HepG2 (cell line): Measurements from ENCODE around the gene ENHO. TPM values are rescaled to one million over a fixed set of nuclear protein-coding genes. Genes with fewer than 3 reads are reported as not detected.

Source experiments
- ATAC-seq: fragments of 200-7000 bp; cut with Tn5 transposase; 3 replicates; pipeline ENCODE4 v1.9.1; 2020; ENCODE audit warnings: mild to moderate bottlenecking, moderate library complexity
- BruUV-seq: library from RNA; stranded (reverse); fragments of 400-500 nt; replicated peaks from 2 replicates; lab custom pipeline; 2021; lab: Mats Ljungman, UMichigan
- CTCF ChIA-PET: fragments of 300-600 bp; formaldehyde crosslinking; extraction: SDS; loops from one replicate; lab custom pipeline; 2021; ENCODE audit warnings: low total read pairs, inconsistent platforms, low intra/inter-chr PET ratio; lab: Yijun Ruan, JAX
- POLR2A ChIA-PET: fragments of 350-600 bp; sonication (Branson Sonifier 250); formaldehyde crosslinking; loops from one replicate; lab custom pipeline; 2020; ENCODE audit warnings: antibody characterized with exemption, inconsistent platforms; lab: Yijun Ruan, JAX
- DNase-seq: peaks from one replicate; pipeline ENCODE4 v3.0.0-alpha.2; 2015; ENCODE audit warnings: low spot score
- FAIRE-seq: peaks from 3 replicates; lab custom pipeline; 2011; peaks lifted over from hg19 to GRCh38; lab: Jason Lieb, UNC
- H2AFZ ChIP-seq: one replicate; pipeline ENCODE4 v1.6.1; 2011; ENCODE audit warnings: low read length, inconsistent platforms
- H3K27ac ChIP-seq: fragments of 300-600 bp; 3 replicates; pipeline ENCODE4 v1.8.0; 2011; ENCODE audit warnings: mixed run types, mild to moderate bottlenecking, mixed read lengths, low read length, inconsistent platforms; ENCODE audit not compliant: insufficient read depth; ENCODE audit errors: extremely low read length
- H3K27me3 ChIP-seq, 2 experiments: fragments of 200-600 bp in 1 of 2; 2 replicates in 1 of 2; 3 replicates in 1 of 2; pipeline versions ENCODE4 v1.6.0 to v1.8.0; 2011; ENCODE audit warnings: low read length in 2 of 2, mild to moderate bottlenecking in 2 of 2, moderate library complexity in 2 of 2, inconsistent platforms in 1 of 2; ENCODE audit not compliant: insufficient read depth in 2 of 2, control insufficient read depth in 1 of 2
- H3K36me3 ChIP-seq, 2 experiments: fragments of 200-600 bp in 1 of 2; replicated peaks in 1 of 2; 2 replicates in 1 of 2; 3 replicates in 1 of 2; pipeline versions ENCODE4 v1.5.1 to v1.8.0; 2011; ENCODE audit warnings: low read length in 2 of 2, inconsistent platforms in 1 of 2; ENCODE audit not compliant: insufficient read depth in 2 of 2, control insufficient read depth in 1 of 2
- H3K4me1 ChIP-seq: 2 replicates; pipeline ENCODE4 v1.5.1; 2012; ENCODE audit warnings: low read length, inconsistent platforms; ENCODE audit not compliant: insufficient read depth
- H3K4me2 ChIP-seq: 2 replicates; pipeline ENCODE4 v1.6.0; 2011; ENCODE audit warnings: low read depth, low read length, inconsistent platforms
- H3K4me3 ChIP-seq, 3 experiments: fragments of 200-600 bp in 1 of 3; sonication (generic), shearing (Covaris generic) in 1 of 3; replicated peaks in 1 of 3; 2 replicates each; pipeline ENCODE4 v1.5.1; 2011 to 2016; ENCODE audit warnings: low read length in 3 of 3, inconsistent platforms in 2 of 3, low read depth in 2 of 3, mild to moderate bottlenecking in 2 of 3, control low read depth in 1 of 3, mixed read lengths in 1 of 3; ENCODE audit not compliant: insufficient read depth in 1 of 3
- H3K79me2 ChIP-seq: one replicate; pipeline ENCODE4 v1.6.1; 2011; ENCODE audit warnings: low read length, inconsistent platforms; ENCODE audit not compliant: insufficient read depth
- H3K9ac ChIP-seq: 2 replicates; pipeline ENCODE4 v1.6.0; 2011; ENCODE audit warnings: mild to moderate bottlenecking, low read depth, low read length, inconsistent platforms; ENCODE audit not compliant: insufficient read depth
- H3K9me3 ChIP-seq: 2 replicates; pipeline ENCODE4 v1.5.1; 2012; ENCODE audit warnings: mild to moderate bottlenecking, low read length
- H4K20me1 ChIP-seq: 2 replicates; pipeline ENCODE4 v1.6.0; 2011; ENCODE audit warnings: inconsistent platforms, mild to moderate bottlenecking, low read length, moderate library complexity; ENCODE audit not compliant: insufficient read depth
- GATAD1 ChIP-seq: IDR thresholded peaks from 2 replicates; pipeline ENCODE4 v1.6.1; 2016; ENCODE audit warnings: missing genetic modification reagents, missing compliant biosample characterization
- KMT2B ChIP-seq: IDR thresholded peaks from 2 replicates; pipeline ENCODE4 v1.6.1; 2016; ENCODE audit warnings: missing genetic modification reagents, missing compliant biosample characterization
- NRL ChIP-seq: sonication (generic); formaldehyde crosslinking; IDR thresholded peaks from 2 replicates; pipeline ENCODE4 v1.5.0; 2020; ENCODE audit warnings: missing genetic modification reagents, mild to moderate bottlenecking, moderate library complexity, borderline replicate concordance
- PREB ChIP-seq: sonication (generic); formaldehyde crosslinking; IDR thresholded peaks from 2 replicates; pipeline ENCODE4 v1.4.0; 2020; ENCODE audit warnings: missing genetic modification reagents
- ZNF136 ChIP-seq: sonication (generic); formaldehyde crosslinking; IDR thresholded peaks from 2 replicates; pipeline ENCODE4 v1.8.1; 2022; ENCODE audit warnings: low read depth, mild to moderate bottlenecking, moderate library complexity, missing genetic modification reagents
- ZNF143 ChIP-seq: sonication (generic); formaldehyde crosslinking; IDR thresholded peaks from 2 replicates; pipeline ENCODE4 v1.4.0; 2020; ENCODE audit warnings: missing genetic modification reagents
- ZNF256 ChIP-seq: sonication (generic); formaldehyde crosslinking; conservative IDR thresholded peaks from 2 replicates; pipeline ENCODE4 v1.4.0; 2020; ENCODE audit warnings: missing genetic modification reagents
- ZNF276 ChIP-seq: sonication (generic); formaldehyde crosslinking; IDR thresholded peaks from 2 replicates; pipeline ENCODE4 v1.4.0; 2020; ENCODE audit warnings: mild to moderate bottlenecking, low read depth, missing genetic modification reagents
- ZNF326 ChIP-seq: sonication (generic); formaldehyde crosslinking; IDR thresholded peaks from 2 replicates; pipeline ENCODE4 v1.4.0; 2020; ENCODE audit warnings: missing genetic modification reagents, borderline replicate concordance
- ZNF512 ChIP-seq: sonication (generic); formaldehyde crosslinking; IDR thresholded peaks from 2 replicates; pipeline ENCODE4 v1.4.0; 2020; ENCODE audit warnings: mild to moderate bottlenecking, missing genetic modification reagents
- ZNF547 ChIP-seq: sonication (generic); formaldehyde crosslinking; IDR thresholded peaks from 2 replicates; pipeline ENCODE4 v1.5.1; 2020; ENCODE audit warnings: mild to moderate bottlenecking, missing genetic modification reagents
- ZNF709 ChIP-seq: sonication (generic); formaldehyde crosslinking; IDR thresholded peaks from 2 replicates; pipeline ENCODE4 v1.5.0; 2020; ENCODE audit warnings: mild to moderate bottlenecking, missing genetic modification reagents
- WGBS: methylation state at CpG from one replicate; pipeline ENCODE4 v1.1.6; 2017; ENCODE audit warnings: low lambda C conversion rate; 5-methylcytosine and 5-hydroxymethylcytosine counted together
- in situ Hi-C: cut with HindIII; loops from 2 replicates; pipeline ENCODE4 v1.10.0; 2017; ENCODE audit warnings: low pct_unique_long_range_greater_than_20kb; ENCODE audit not compliant: extremely low pct_ligation_motif_present
- intact Hi-C: fragments of 100-400 bp; cut with micrococcal nuclease; formaldehyde crosslinking; loops from one replicate; pipeline ENCODE4 v1.10.0; 2022; ENCODE audit not compliant: unreplicated experiment
- polyA plus RNA-seq, 8 experiments: library from polyadenylated mRNA; depleted of rRNA in 3 of 8; stranded (reverse) in 7 of 8; unstranded in 1 of 8; fragments of >200 nt; fragmentation: Illumina TruSeq in 4 of 8; extraction: Trizol in 4 of 8; gene quantifications; 2 replicates each; pipeline versions ENCODE4 v1.2.1 to v1.2.3, GENCODE V29; 2011 to 2016; ENCODE audit warnings: low read depth in 4 of 8, missing spikeins in 1 of 8, mixed read lengths in 1 of 8; ENCODE audit not compliant: insufficient read depth in 1 of 8
- total RNA-seq, 5 experiments: library from RNA; depleted of rRNA; stranded (reverse); fragments of >200 nt; fragmentation: Illumina TruSeq; extraction: Trizol; gene quantifications; 2 replicates each; pipeline ENCODE4 v1.2.3, GENCODE V29; 2016; ENCODE audit warnings: low read depth in 1 of 5

The ENHO gene
- total and polyA plus RNA-seq, 2 of the 13 experiments (the other 11 are each of a cell fraction or from before 2014, with no cell fraction given), result 0.08 to 0.60 TPM

GRCh38 chr9:34550681-34551270 is 28.0 kb upstream of the ENHO start (continued):
- TF ChIP-seq ZNF547 (no peak), ZNF136 (no peak), ZNF512 (CRISPR knock-in tag) (no peak)

GRCh38 chr9:34550016-34550680 is 27.4 kb upstream of the ENHO start:
- H3K9ac ChIP-seq, result no peak overlapping the region
- no peaks in the 10 kb centered on the region for H3K36me3 ChIP-seq
- ATAC-seq, result no peak
- peaks cover 5% of the 10 kb centered on the region for H3K4me1 ChIP-seq
- H3K27ac ChIP-seq, result no peak overlapping the region
- peaks cover 8 to 47% of the 10 kb centered on the region in 2 experiments; a peak in 4 of 5 replicates for H3K27me3 ChIP-seq
- CTCF ChIA-PET, result interaction anchor here (3.9 kb wide), 1 partner anchor 42 kb away, joined by 42 read pairs; no protein-coding TSS in a partner anchor
- POLR2A ChIA-PET, result no interaction called here
- in situ Hi-C loops, result loop anchor here (5.0 kb wide), 1 partner anchor 42 kb away; no protein-coding TSS in a partner anchor
- H4K20me1 ChIP-seq, result peaks cover 7% of the 10 kb centered on the region; the same call in 1 of the 2 replicates
- no peak for DNase-seq
- TF ChIP-seq ZNF143 (CRISPR knock-in tag) (no peak), GATAD1 (CRISPR knock-in tag) (no peak), ZNF256 (no peak), ZNF709 (no peak), ZNF326 (CRISPR knock-in tag) (no peak), KMT2B (CRISPR knock-in tag) (no peak), NRL (CRISPR knock-in tag) (no peak), ZNF276 (CRISPR knock-in tag) (no peak), PREB (no peak)
- no peak overlapping the region for H3K4me2 ChIP-seq
- WGBS, result 59% methylated on average over 9 of the region's 12 CpGs
- H2AFZ ChIP-seq, result no peak overlapping the region
- H3K4me3 ChIP-seq, result no peak overlapping the region
- no TSS peak for BruUV-seq
- no peaks in the 10 kb centered on the region for H3K9me3 ChIP-seq
- intact Hi-C loops, result no loop called here
- no peak for FAIRE-seq
- H3K79me2 ChIP-seq, result no peaks in the 10 kb centered on the region
